T follicular helper cell (primary cell): ENCODE results near the gene HIVEP3.

Experiments used
- DNase-seq: peaks from one replicate; pipeline ENCODE4 v3.0.0-alpha.2; 2020; ENCODE audit warnings: low read depth

Gene HIVEP3

GRCh38 chr1:41728403-41729202, 190.1 kb downstream of the HIVEP3 start:
- DNase-seq: no peak

DNA sequence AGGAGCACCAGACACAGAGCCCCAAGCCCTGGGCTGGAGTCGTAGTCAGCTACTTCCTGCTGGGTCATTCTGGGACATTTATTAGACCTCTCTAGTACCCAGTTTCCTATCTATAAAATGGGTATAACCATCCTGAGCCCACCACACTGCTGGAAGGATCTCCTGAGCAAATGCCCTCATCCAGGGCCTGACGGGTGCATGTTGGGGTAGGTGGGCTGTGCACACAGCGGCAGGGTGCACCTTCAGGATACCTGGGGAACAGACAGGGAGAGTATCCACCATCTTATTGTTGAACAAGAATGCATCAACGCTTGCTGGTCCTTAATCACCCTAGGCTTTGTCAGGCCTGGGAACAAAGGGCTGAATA, 191.0 kb downstream of the HIVEP3 start:
- no peak for DNase-seq

DNA sequence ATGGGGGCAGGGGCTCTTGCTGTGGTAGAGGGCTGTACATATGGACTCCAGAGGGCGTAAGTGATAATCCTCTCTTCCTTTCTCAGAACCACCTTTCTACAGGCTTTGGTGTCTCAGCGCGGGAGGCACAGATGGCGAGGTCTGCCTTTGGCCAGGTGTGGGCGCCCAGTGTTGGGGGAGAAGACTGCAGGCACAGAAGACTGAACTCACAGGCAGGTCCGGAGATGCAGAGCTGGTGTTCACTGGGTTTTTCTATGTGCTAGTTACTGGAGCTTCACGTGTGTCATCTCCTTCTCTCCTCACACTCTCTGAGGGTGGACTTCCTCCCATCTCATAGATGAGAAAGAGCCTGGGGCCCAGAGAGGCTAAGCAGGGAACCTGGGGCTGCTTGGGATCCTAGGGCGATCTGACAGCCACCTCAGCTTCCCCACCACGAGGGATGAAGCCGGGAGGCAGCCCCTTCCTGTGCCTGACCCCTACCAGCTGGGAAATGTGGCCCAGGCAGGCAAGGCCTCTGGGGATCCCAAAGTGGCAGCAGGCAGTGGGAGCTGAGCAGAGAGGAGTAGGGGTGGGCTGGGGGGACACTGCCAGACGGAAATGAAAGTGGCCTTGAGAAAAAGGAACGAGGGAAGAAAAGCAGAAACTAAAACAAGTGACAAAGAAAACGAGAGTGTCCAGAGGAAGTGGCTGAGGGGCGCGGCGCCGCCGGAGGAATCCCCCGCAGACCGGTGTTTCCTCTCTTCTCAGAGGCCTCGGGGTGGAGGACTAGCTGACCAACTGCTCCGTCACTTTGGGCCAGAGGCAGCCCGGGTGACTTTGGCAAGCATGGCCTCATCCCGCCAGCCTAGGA, 191.6 kb downstream of the HIVEP3 start:
- no peak for DNase-seq

GRCh38 chr1:41726292-41726691, 192.4 kb downstream of the HIVEP3 start:
- DNase-seq: no peak

- no peak for DNase-seq
Observed at GRCh38 chr1:41724926-41725325, 193.8 kb downstream of the HIVEP3 start.

- no peak for DNase-seq
Observed at GRCh38 chr1:41724248-41724647, 194.5 kb downstream of the HIVEP3 start.

DNA sequence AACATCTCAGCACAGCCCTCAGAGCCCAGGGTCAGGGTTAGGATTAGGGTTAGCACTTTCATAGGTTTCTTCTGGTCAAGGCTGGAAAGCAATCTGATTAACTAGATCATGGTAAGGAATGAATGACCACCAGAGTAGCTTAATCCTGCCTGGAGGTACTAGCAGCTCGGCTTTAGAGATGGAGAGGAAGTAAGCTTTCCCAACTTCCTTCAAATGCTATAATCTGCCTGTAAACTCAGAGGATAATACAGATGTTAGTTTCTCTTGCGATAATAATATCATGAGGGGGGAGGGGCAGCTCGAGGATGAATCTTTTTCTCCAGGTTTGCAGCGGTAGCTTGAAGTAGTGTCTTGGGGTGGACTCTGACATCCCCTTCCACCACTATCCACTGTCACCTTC, 194.9 kb downstream of the HIVEP3 start:
- no peak for DNase-seq

DNA sequence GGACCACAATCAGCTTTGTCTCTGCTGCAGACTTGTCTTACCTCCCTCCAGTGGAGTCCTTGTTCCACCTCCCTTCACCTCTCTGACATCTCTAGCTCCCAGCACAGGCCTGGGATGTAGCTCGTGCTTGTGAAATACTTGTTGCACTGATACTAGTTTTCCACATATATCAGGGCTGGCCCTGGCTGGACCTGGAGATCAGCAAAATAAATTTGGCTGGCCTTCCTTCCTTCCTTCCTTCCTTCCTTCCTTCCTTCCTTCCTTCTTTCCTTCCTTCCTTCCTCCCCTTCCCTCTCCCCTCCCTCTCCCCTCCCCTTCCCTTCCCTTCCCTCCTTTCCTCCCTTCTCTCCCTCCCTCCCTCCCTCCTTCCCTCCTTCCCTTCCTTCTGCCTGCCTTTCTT, 196.5 kb downstream of the HIVEP3 start:
- DNase-seq: no peak

DNA sequence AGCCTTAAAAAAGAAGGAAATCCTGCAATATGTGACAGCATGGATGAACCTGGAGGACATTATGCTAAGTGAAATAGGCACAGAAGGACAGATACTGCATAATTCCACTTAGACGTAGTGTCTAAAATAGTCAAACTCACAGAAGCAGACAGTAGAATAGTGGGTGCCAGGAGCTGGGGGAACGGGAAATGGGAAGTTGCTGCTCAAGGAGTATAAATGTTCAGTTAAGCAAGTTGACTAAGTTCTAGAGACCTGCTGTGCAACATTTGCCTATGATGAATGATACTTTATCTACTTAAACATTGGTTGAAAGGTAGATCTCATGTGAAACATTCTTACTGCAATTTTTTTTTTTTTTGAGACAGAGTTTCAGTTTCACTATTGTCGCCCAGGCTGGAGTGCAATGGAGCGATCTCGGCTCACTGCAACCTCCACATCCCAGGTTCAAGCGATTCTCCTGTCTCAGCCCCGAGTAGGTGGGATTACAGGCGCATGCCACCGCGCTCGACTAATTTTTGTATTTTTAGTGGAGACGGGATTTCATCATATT, 197.8 kb downstream of the HIVEP3 start:
- no peak for DNase-seq

- DNase-seq: no peak
Observed at GRCh38 chr1:41719590-41719989, 199.1 kb downstream of the HIVEP3 start.

GRCh38 chr1:41719128-41719527, 199.6 kb downstream of the HIVEP3 start:
- DNase-seq: no peak

- DNase-seq: no peak
Observed at GRCh38 chr1:41718497-41718896, 200.2 kb downstream of the HIVEP3 start.

- DNase-seq: no peak
Observed at GRCh38 chr1:41716188-41717130, 202.3 kb downstream of the HIVEP3 start.

DNA sequence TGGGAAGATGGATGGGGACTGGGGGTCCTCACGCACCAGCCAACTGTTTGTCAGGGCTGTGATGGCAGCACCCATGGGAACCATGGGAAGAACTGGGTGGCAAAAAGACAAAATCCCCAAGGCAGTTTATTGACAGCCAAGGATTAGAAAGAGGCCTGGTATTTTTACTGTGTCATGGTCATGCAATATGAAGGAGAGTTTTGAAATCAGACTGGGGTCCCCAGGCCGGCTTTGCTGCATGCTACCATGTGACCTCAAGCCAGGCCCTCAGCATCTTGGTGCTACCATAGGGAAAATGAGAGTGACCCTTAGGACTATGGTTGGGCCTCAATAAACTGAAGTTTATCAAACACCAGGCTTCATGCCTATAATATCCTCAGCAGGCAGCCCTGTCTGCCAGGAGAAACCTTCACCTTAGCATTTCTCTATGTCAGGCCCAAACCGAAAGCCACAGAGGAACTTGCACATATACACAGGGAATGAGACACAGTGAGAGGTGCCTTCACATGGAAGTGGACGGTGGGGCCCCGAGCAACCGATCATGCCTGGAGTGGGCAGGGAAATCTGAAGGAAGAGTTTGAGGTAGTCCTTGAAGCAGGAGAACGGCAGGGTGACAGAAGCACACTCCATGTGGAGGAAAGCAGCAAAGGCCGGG, 203.2 kb downstream of the HIVEP3 start:
- DNase-seq: no peak

GRCh38 chr1:41714638-41715389, 203.9 kb downstream of the HIVEP3 start:
- DNase-seq: no peak

- DNase-seq: no peak
Observed at GRCh38 chr1:41713557-41714327, 205.0 kb downstream of the HIVEP3 start.

DNA sequence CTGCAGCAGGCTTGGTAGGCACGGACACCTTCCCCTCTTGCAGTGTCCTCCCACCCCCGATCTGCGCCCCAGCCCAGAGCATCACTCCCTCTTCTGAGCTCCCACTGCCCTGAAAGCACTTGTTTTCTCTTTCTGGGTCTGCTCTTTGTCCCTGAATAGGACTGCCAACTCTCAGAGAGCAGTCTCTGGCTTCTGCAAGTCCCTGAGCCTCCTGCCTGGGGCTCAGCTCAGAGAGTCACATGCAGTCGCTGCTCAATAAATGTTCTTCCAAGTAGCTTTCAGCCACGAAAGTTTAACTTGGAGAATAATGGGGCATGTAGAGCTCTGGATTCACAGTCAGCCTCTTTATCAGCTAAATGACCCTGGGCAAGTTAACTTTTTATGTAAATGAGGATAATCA, 205.6 kb downstream of the HIVEP3 start:
- no peak for DNase-seq

DNA sequence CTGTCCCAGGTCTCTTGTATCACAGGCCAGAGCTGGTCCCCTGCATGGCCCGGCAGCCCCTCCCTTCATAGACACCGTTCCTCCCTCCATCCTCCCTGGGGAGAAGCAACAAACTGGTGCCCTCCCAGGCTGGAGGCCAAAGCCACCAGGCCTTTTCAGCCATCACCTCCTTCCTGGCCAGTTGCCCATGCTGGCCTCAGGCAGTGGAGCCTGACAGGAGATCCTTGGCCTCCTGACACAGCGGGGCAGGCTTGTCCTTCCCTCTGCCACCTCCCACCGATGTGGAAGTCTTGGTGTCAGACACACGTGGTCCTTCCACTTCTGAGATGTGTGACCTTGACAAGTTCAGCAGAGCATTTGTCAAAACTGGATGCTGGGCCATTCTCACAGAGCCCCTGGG, 206.0 kb downstream of the HIVEP3 start:
- no peak for DNase-seq

- no peak for DNase-seq
Observed at GRCh38 chr1:41712081-41712480, 206.6 kb downstream of the HIVEP3 start.

DNA sequence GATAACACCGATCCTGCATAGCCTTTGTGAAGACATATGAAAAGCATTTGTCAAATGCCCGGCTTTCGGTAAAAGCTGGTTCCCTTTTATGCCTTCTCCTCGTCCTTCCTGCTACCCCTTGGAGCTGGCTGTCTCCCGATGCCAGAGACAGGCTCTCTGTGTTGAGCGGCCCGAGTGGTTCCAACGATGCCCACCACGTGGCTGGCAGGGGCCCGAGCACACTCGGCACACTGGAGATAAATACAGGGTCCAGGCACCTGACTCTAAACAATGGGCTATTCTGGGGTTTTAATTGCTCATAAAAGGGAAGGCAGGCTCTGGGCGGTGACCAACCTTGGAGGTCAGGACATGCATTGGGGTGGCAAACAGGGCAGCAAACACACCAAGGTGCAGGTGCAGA, 207.1 kb downstream of the HIVEP3 start:
- no peak for DNase-seq
